Neural progenitor cell (in vitro differentiated cells): ENCODE measurements around the gene SCAMP1.

Source experiments
- EZH2 ChIP-seq: fragments of 200-600 bp; sonication (generic); IDR thresholded peaks from 2 replicates; pipeline ENCODE4 v1.6.1; 2017; ENCODE audit warnings: antibody characterized with exemption, mild to moderate bottlenecking, moderate library complexity
- TF ChIP-seq, protein P1 (sequence below): fragments of 200-600 bp; sonication (generic); IDR thresholded peaks from 2 replicates; pipeline ENCODE4 v1.5.1; 2017; ENCODE audit warnings: antibody characterized with exemption, mild to moderate bottlenecking

DNA sequence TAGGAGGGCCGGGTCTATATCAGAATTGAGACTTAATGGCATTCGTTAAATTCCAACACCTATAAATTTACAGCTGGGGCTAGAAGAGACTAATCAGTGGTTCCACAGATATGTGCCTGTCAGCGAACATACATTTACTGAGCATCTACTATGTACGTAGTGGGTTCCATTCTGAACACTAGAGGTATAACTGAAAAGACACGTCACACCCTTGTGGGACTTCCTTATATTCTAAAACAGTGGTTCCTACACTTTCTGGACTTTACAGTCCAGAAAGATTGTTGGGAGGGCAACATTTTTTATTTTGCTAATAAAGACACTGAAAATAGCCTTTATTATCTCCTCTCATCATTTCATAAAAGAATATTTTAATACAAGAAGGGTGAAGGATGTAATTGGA, 140.5 kb downstream of the SCAMP1 start:
- TF ChIP-seq, protein P1, sequence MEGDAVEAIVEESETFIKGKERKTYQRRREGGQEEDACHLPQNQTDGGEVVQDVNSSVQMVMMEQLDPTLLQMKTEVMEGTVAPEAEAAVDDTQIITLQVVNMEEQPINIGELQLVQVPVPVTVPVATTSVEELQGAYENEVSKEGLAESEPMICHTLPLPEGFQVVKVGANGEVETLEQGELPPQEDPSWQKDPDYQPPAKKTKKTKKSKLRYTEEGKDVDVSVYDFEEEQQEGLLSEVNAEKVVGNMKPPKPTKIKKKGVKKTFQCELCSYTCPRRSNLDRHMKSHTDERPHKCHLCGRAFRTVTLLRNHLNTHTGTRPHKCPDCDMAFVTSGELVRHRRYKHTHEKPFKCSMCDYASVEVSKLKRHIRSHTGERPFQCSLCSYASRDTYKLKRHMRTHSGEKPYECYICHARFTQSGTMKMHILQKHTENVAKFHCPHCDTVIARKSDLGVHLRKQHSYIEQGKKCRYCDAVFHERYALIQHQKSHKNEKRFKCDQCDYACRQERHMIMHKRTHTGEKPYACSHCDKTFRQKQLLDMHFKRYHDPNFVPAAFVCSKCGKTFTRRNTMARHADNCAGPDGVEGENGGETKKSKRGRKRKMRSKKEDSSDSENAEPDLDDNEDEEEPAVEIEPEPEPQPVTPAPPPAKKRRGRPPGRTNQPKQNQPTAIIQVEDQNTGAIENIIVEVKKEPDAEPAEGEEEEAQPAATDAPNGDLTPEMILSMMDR = no peak
- TF ChIP-seq EZH2 = no peak
